SW 1271 (cell line): Measurements from ENCODE around the gene EIF2S1.
"Not testable (repeated sequence)": the region's sequence is repeated elsewhere in the genome, so short reads cannot be mapped to it uniquely, and the experiment has no call there.

Source experiments
- DNase-seq, 2 experiments: peaks; one replicate each; lab custom pipeline; 2025; lab: John Stamatoyannopoulos, UW

The EIF2S1 gene

GRCh38 chr14:67371247-67372148, 11.4 kb downstream of the EIF2S1 start:
- no peak for DNase-seq

- no peak for DNase-seq
Measured at GRCh38 chr14:67372833-67373232, 12.7 kb downstream of the EIF2S1 start.

- no peak for DNase-seq
Measured at GRCh38 chr14:67373347-67373746, 13.2 kb downstream of the EIF2S1 start.

GRCh38 chr14:67377916-67378315, 17.8 kb downstream of the EIF2S1 start:
- no peak for DNase-seq

- DNase-seq = no peak
Measured at GRCh38 chr14:67385120-67385519, 25.0 kb downstream of the EIF2S1 start.

- DNase-seq = no peak
Measured at GRCh38 chr14:67385618-67386017, 25.5 kb downstream of the EIF2S1 start.

- no peak for DNase-seq
Measured at GRCh38 chr14:67387195-67387594, 27.1 kb downstream of the EIF2S1 start.

GRCh38 chr14:67389275-67389674, 29.1 kb downstream of the EIF2S1 start:
- no peak for DNase-seq

GRCh38 chr14:67389811-67390534, 29.8 kb downstream of the EIF2S1 start:
- DNase-seq = no peak

- no peak for DNase-seq
Measured at GRCh38 chr14:67391268-67391667, 31.1 kb downstream of the EIF2S1 start.

GRCh38 chr14:67392123-67392522, 32.0 kb downstream of the EIF2S1 start:
- no peak for DNase-seq

GRCh38 chr14:67392800-67393199, 32.7 kb downstream of the EIF2S1 start:
- no peak for DNase-seq

- no peak for DNase-seq
Measured at GRCh38 chr14:67393689-67394088, 33.6 kb downstream of the EIF2S1 start.

- no peak for DNase-seq
Measured at GRCh38 chr14:67395086-67395875, 35.2 kb downstream of the EIF2S1 start.

- no peak for DNase-seq
Measured at GRCh38 chr14:67395876-67396189, 35.7 kb downstream of the EIF2S1 start.

GRCh38 chr14:67396381-67396970, 36.3 kb downstream of the EIF2S1 start:
- peak in 1 of 2 experiments; percentile 14 for DNase-seq

GRCh38 chr14:67397536-67397935, 37.4 kb downstream of the EIF2S1 start:
- no peak for DNase-seq

GRCh38 chr14:67400434-67400833, 40.3 kb downstream of the EIF2S1 start:
- no peak for DNase-seq

- DNase-seq = no peak
Measured at GRCh38 chr14:67405771-67406170, 45.6 kb downstream of the EIF2S1 start.

- DNase-seq = not testable (repeated sequence)
Measured at GRCh38 chr14:67408122-67408801, 48.1 kb downstream of the EIF2S1 start.

GRCh38 chr14:67409461-67409860, 49.3 kb downstream of the EIF2S1 start:
- DNase-seq = no peak

GRCh38 chr14:67410313-67410712, 50.2 kb downstream of the EIF2S1 start:
- no peak for DNase-seq
